K562 (cell line): ENCODE measurements around the gene RMND5B. TPM values are rescaled to one million over a fixed set of nuclear protein-coding genes. Genes with fewer than 3 reads are reported as not detected.
A peak's percentile ranks its signal among the peaks of the same experiment; 100 is the strongest.

ENCODE experiments used
- ADNP ChIP-seq: fragments of 200-800 bp; sonication (Bioruptor generic); IDR thresholded peaks from 2 replicates; pipeline ENCODE4 v1.6.1; 2016; ENCODE audit warnings: missing genetic modification characterization, missing compliant biosample characterization
- BHLHE40 ChIP-seq: IDR thresholded peaks from 2 replicates; pipeline ENCODE4 v1.6.1; 2011; ENCODE audit warnings: low read length, improper control_type of control experiment
- CREM ChIP-seq: IDR thresholded peaks from 2 replicates; pipeline ENCODE4 v1.6.1; 2014; ENCODE audit warnings: antibody characterized with exemption, low read depth
- FOXP1 ChIP-seq: sonication (generic); formaldehyde crosslinking; IDR thresholded peaks from 2 replicates; pipeline ENCODE4 v1.8.0; 2022; ENCODE audit warnings: mild to moderate bottlenecking, missing genetic modification reagents
- HMGXB4 ChIP-seq: sonication (generic); formaldehyde crosslinking; IDR thresholded peaks from 2 replicates; pipeline ENCODE4 v1.8.1; 2023; ENCODE audit warnings: mild to moderate bottlenecking, missing genetic modification reagents
- PHB2 ChIP-seq: fragments of 450-650 bp; IDR thresholded peaks from 2 replicates; pipeline ENCODE4 v1.6.1; 2017; ENCODE audit warnings: low read depth
- PHF8 ChIP-seq: fragments of 200-600 bp; sonication (generic); IDR thresholded peaks from 2 replicates; pipeline ENCODE4 v1.6.1; 2012; ENCODE audit warnings: mixed run types, mild to moderate bottlenecking, inconsistent platforms, low read length, moderate library complexity, borderline replicate concordance
- SMARCB1 ChIP-seq: IDR thresholded peaks from 2 replicates; pipeline ENCODE4 v1.6.1; 2011; ENCODE audit warnings: improper control_type of control experiment, low read depth; ENCODE audit not compliant: insufficient read length
- THAP12 ChIP-seq: fragments of 250-450 bp; sonication (Bioruptor Pico); IDR thresholded peaks from 2 replicates; pipeline ENCODE4 v1.9.0; 2021; ENCODE audit warnings: mild to moderate bottlenecking, inconsistent platforms
- ZBTB33 ChIP-seq: sonication (generic); formaldehyde crosslinking; IDR thresholded peaks from 2 replicates; pipeline ENCODE4 v1.8.1; 2023; ENCODE audit warnings: mild to moderate bottlenecking, missing genetic modification reagents
- ZBTB7A ChIP-seq: IDR thresholded peaks from 2 replicates; pipeline ENCODE4 v1.6.1; 2011; ENCODE audit warnings: low read depth, mild to moderate bottlenecking, low read length, moderate library complexity, borderline replicate concordance; ENCODE audit not compliant: control insufficient read depth
- ZHX1 ChIP-seq: fragments of 150-350 bp; conservative IDR thresholded peaks from 2 replicates; pipeline ENCODE4 v1.6.1; 2014; ENCODE audit warnings: low read length
- polyA plus RNA-seq, 8 experiments: library from polyadenylated mRNA; depleted of rRNA in 4 of 8; stranded (reverse) in 5 of 8; unstranded in 3 of 8; fragments of >200 nt; fragmentation: Nextera tagmentation in 2 of 8; fragmentation: Illumina TruSeq in 1 of 8; extraction: Ambion mirVana in 2 of 8; extraction: Trizol in 1 of 8; gene quantifications; 2 replicates each; pipeline versions ENCODE4 v1.2.1 to v1.2.3, GENCODE V29; 2011 to 2014; ENCODE audit warnings: inconsistent platforms in 1 of 8, missing spikeins in 1 of 8
- total RNA-seq, 7 experiments: library from RNA; depleted of rRNA in 6 of 7; stranded (reverse); fragments of >200 nt in 6 of 7; fragmentation: Illumina TruSeq in 2 of 7; extraction: Trizol in 2 of 7; gene quantifications; 2 replicates each; pipeline versions ENCODE4 v1.2.1 to v1.2.3, GENCODE V29; 2011 to 2021; ENCODE audit warnings: low replicate concordance in 1 of 7

RMND5B gene
- total and polyA plus RNA-seq, 9 of the 15 experiments (the other 6 are each of a cell fraction or from before 2014, with no cell fraction given): 2.6 to 57.0 (median 28.3) TPM

GRCh38 chr5:178163772-178164735, 33.2 kb downstream of the RMND5B start (continued):
- 0 out of 2 replicates have a peak, but pooled peaks have one; percentile 38 for TF ChIP-seq BHLHE40
- TF ChIP-seq THAP12: no peak
- TF ChIP-seq HMGXB4 (CRISPR knock-in tag): peak; percentile 46; the same call in 1 of the 2 replicates
- TF ChIP-seq ZHX1: no peak
- TF ChIP-seq FOXP1: no peak
- TF ChIP-seq ZBTB33 (CRISPR knock-in tag): peak; percentile 67
- no peak for TF ChIP-seq PHF8
- TF ChIP-seq ZBTB7A: no peak
- no peak for TF ChIP-seq ADNP (tag)
- TF ChIP-seq CREM: peak; percentile 56
- no peak for TF ChIP-seq PHB2
- no peak for TF ChIP-seq SMARCB1
